Skeletal muscle tissue (tissue), 4 donors: ENCODE measurements around the gene ACTL6B. TPM values are rescaled to one million over a fixed set of nuclear protein-coding genes. Genes with fewer than 3 reads are reported as not detected.
"Not testable (repeated sequence)": the region's sequence is repeated elsewhere in the genome, so short reads cannot be mapped to it uniquely, and the experiment has no call there.

Experiments used
- H3K27ac ChIP-seq: one replicate; pipeline ENCODE4 v1.7.0; 2013; ENCODE audit warnings: mild to moderate bottlenecking, low read depth, low read length, inconsistent platforms
- H3K27me3 ChIP-seq, 3 donors: one replicate each; pipeline ENCODE4 v1.7.0; 2013; ENCODE audit warnings: low read length in 3 of 3; ENCODE audit not compliant: control insufficient read depth in 3 of 3, insufficient read depth in 3 of 3
- H3K36me3 ChIP-seq, 3 donors: one replicate each; pipeline ENCODE4 v1.7.0; 2013; ENCODE audit warnings: low read length in 3 of 3; ENCODE audit not compliant: control insufficient read depth in 3 of 3, insufficient read depth in 3 of 3
- H3K4me1 ChIP-seq, 3 donors: one replicate each; pipeline ENCODE4 v1.7.0; 2013; ENCODE audit warnings: low read length in 3 of 3, mild to moderate bottlenecking in 3 of 3; ENCODE audit not compliant: control insufficient read depth in 3 of 3, insufficient read depth in 3 of 3
- H3K4me3 ChIP-seq, 3 donors: one replicate each; pipeline ENCODE4 v1.7.0; 2013; ENCODE audit warnings: low read length in 3 of 3
- H3K9ac ChIP-seq, 3 donors: one replicate each; pipeline ENCODE4 v1.7.0; 2013; ENCODE audit warnings: low read length in 3 of 3, mild to moderate bottlenecking in 3 of 3, moderate library complexity in 2 of 3, low read depth in 1 of 3
- H3K9me3 ChIP-seq, 3 donors: one replicate each; pipeline ENCODE4 v1.7.0; 2013; ENCODE audit warnings: low read length in 3 of 3; ENCODE audit not compliant: control insufficient read depth in 3 of 3
- total RNA-seq: library from RNA; depleted of rRNA; stranded (reverse); fragments of >200 nt; gene quantifications from one replicate; pipeline ENCODE4 v1.2.3, GENCODE V29; 2014
- donor health status: Osteomylitis.

Gene ACTL6B
- total RNA-seq, 1 donor from 2014 or later, result not detected

GRCh38 chr7:100673302-100673941 is 17.2 kb upstream of the ACTL6B start, which contains the start of gene GNB2:
Gene GNB2, plus strand, starts transcription at chr7:100673740. Its CDS starts 2,526 bp downstream, at chr7:100676266.
- H3K27me3 ChIP-seq, result no peaks in the 10 kb centered on the region
- H3K9me3 ChIP-seq, result no peaks in the 10 kb centered on the region
- H3K4me1 ChIP-seq, result peaks cover 4 to 9% (median 5%) of the 10 kb centered on the region in 3 donors
- peak within 1 kb of the TSS; percentile 87 to 95 (median 93) for H3K9ac ChIP-seq
- H3K36me3 ChIP-seq, result peaks cover 19 to 21% (median 20%) of the 10 kb centered on the region in 3 donors
- H3K4me3 ChIP-seq, result peak within 1 kb of the TSS; percentile 83 to 90 (median 85)
- H3K27ac ChIP-seq, result peak within 1 kb of the TSS; percentile 98

GRCh38 chr7:100671353-100672327 is 15.4 kb upstream of the ACTL6B start:
- Histone ChIP-seq H3K4me3 (no peak overlapping the region), H3K27me3 (no peaks in the 10 kb centered on the region), H3K27ac (no peak overlapping the region), H3K36me3 (peaks cover 2 to 4% (median 3%) of the 10 kb centered on the region in 3 donors), H3K4me1 (peaks cover 3 to 4% (median 4%) of the 10 kb centered on the region in 3 donors), H3K9me3 (no peaks in the 10 kb centered on the region), H3K9ac (no peak overlapping the region)

- H3K9me3 ChIP-seq, result no peaks in the 10 kb centered on the region
- no peaks in the 10 kb centered on the region for H3K36me3 ChIP-seq
- H3K4me1 ChIP-seq, result peaks cover 0 to 2% (median 0%) of the 10 kb centered on the region in 3 donors
- no peak overlapping the region for H3K4me3 ChIP-seq
- H3K27ac ChIP-seq, result no peak overlapping the region
- H3K27me3 ChIP-seq, result no peaks in the 10 kb centered on the region
- H3K9ac ChIP-seq, result no peak overlapping the region
These were observed 13.8 kb upstream of the ACTL6B start for GRCh38 chr7:100670074-100670473.

- not testable (repeated sequence) for H3K9me3 ChIP-seq, H3K4me3 ChIP-seq, H3K27ac ChIP-seq, H3K9ac ChIP-seq, H3K4me1 ChIP-seq, H3K27me3 ChIP-seq, H3K36me3 ChIP-seq
These were observed 12.9 kb upstream of the ACTL6B start for GRCh38 chr7:100669106-100669505.

- Histone ChIP-seq H3K27ac (no peak overlapping the region), H3K9me3 (no peaks in the 10 kb centered on the region), H3K4me1 (no peaks in the 10 kb centered on the region), H3K27me3 (no peaks in the 10 kb centered on the region), H3K9ac (no peak overlapping the region), H3K36me3 (no peaks in the 10 kb centered on the region), H3K4me3 (no peak overlapping the region)
These were observed 11.8 kb upstream of the ACTL6B start for GRCh38 chr7:100668069-100668449.

- no peak overlapping the region for H3K9ac ChIP-seq
- no peaks in the 10 kb centered on the region for H3K4me1 ChIP-seq
- H3K27ac ChIP-seq, result no peak overlapping the region
- no peaks in the 10 kb centered on the region for H3K27me3 ChIP-seq
- H3K4me3 ChIP-seq, result no peak overlapping the region
- no peaks in the 10 kb centered on the region for H3K36me3 ChIP-seq
- H3K9me3 ChIP-seq, result no peaks in the 10 kb centered on the region
These were observed 11.3 kb upstream of the ACTL6B start for GRCh38 chr7:100667331-100668068.

- H3K27me3 ChIP-seq, result peaks cover 0 to 2% (median 0%) of the 10 kb centered on the region in 3 donors
- H3K4me1 ChIP-seq, result no peaks in the 10 kb centered on the region
- no peak overlapping the region for H3K9ac ChIP-seq
- no peaks in the 10 kb centered on the region for H3K36me3 ChIP-seq
- H3K4me3 ChIP-seq, result no peak overlapping the region
- no peak overlapping the region for H3K27ac ChIP-seq
- H3K9me3 ChIP-seq, result no peaks in the 10 kb centered on the region
These were observed 9.0 kb upstream of the ACTL6B start for GRCh38 chr7:100665168-100665726.

GRCh38 chr7:100662194-100662776 is 6.0 kb upstream of the ACTL6B start:
- peaks cover 6 to 19% (median 10%) of the 10 kb centered on the region in 3 donors for H3K27me3 ChIP-seq
- H3K36me3 ChIP-seq, H3K4me1 ChIP-seq, H3K27ac ChIP-seq, H3K9ac ChIP-seq, H3K9me3 ChIP-seq, H3K4me3 ChIP-seq: not testable (repeated sequence)
